IMR-90 (cell line): ENCODE data around the gene APP. TPM values are rescaled to one million over a fixed set of nuclear protein-coding genes. Genes with fewer than 3 reads are reported as not detected.

Experiments used
- ATAC-seq: fragments of 200-7000 bp; cut with Tn5 transposase; 2 replicates; pipeline ENCODE4 v1.9.1; 2020; ENCODE audit warnings: low read depth, mild to moderate bottlenecking, moderate library complexity
- BruUV-seq: library from RNA; stranded (reverse); fragments of 400-500 nt; replicated peaks from 2 replicates; lab custom pipeline; 2021; lab: Mats Ljungman, UMichigan
- CTCF ChIA-PET: fragments of 300-600 bp; formaldehyde crosslinking; extraction: SDS; loops from one replicate; lab custom pipeline; 2021; ENCODE audit warnings: antibody characterized with exemption; lab: Yijun Ruan, JAX
- POLR2A ChIA-PET: fragments of 300-600 bp; sonication (Branson Sonifier 250); formaldehyde crosslinking; loops from one replicate; lab custom pipeline; 2022; ENCODE audit warnings: antibody characterized with exemption; ENCODE audit not compliant: unreplicated experiment; lab: Charles Lee
- DNase-seq: peaks from one replicate; pipeline ENCODE4 v3.0.0; 2013
- H2AFZ ChIP-seq: replicated peaks from 2 replicates; pipeline ENCODE3; 2013; ENCODE audit warnings: low read length, mild to moderate bottlenecking; ENCODE audit not compliant: poor library complexity
- H2AK5ac ChIP-seq: 2 replicates; pipeline ENCODE4 v1.6.1; 2013; ENCODE audit warnings: low read depth, low read length, inconsistent platforms
- H2AK9ac ChIP-seq: replicated peaks from 2 replicates; pipeline ENCODE3; 2013; ENCODE audit warnings: mild to moderate bottlenecking, low read depth, low read length, moderate library complexity; ENCODE audit not compliant: poor library complexity
- H2BK120ac ChIP-seq: 2 replicates; pipeline ENCODE4 v1.6.1; 2013; ENCODE audit warnings: low read depth, low read length, inconsistent platforms
- H2BK15ac ChIP-seq: 3 replicates; pipeline ENCODE4 v1.6.1; 2013; ENCODE audit warnings: low read depth, low read length, inconsistent platforms
- H2BK20ac ChIP-seq: 2 replicates; pipeline ENCODE4 v1.6.1; 2013; ENCODE audit warnings: low read depth, mild to moderate bottlenecking, inconsistent platforms, low read length, moderate library complexity
- H2BK5ac ChIP-seq: 2 replicates; pipeline ENCODE4 v1.6.1; 2013; ENCODE audit warnings: mild to moderate bottlenecking, low read depth, low read length, inconsistent platforms; ENCODE audit not compliant: poor library complexity, severe bottlenecking
- H3K14ac ChIP-seq: replicated peaks from 2 replicates; pipeline ENCODE4 v1.6.1; 2013; ENCODE audit warnings: low read depth, low read length, inconsistent platforms
- H3K18ac ChIP-seq: 2 replicates; pipeline ENCODE4 v1.6.1; 2013; ENCODE audit warnings: low read depth, low read length, control low read depth
- H3K23ac ChIP-seq: 2 replicates; pipeline ENCODE4 v1.6.1; 2013; ENCODE audit warnings: low read depth, low read length, inconsistent platforms
- H3K27ac ChIP-seq: 2 replicates; pipeline ENCODE4 v1.5.1; 2013; ENCODE audit warnings: mild to moderate bottlenecking, control low read depth, low read length; ENCODE audit not compliant: insufficient read depth
- H3K27me3 ChIP-seq: 2 replicates; pipeline ENCODE4 v1.6.1; 2013; ENCODE audit warnings: low read length; ENCODE audit not compliant: control insufficient read depth, insufficient read depth
- H3K36me3 ChIP-seq: 2 replicates; pipeline ENCODE4 v1.6.1; 2013; ENCODE audit warnings: low read length, mixed read lengths; ENCODE audit not compliant: control insufficient read depth, insufficient read depth
- H3K4ac ChIP-seq: 2 replicates; pipeline ENCODE4 v1.6.1; 2013; ENCODE audit warnings: low read depth, low read length, inconsistent platforms
- H3K4me1 ChIP-seq: 2 replicates; pipeline ENCODE4 v1.6.1; 2013; ENCODE audit warnings: low read length, mixed read lengths; ENCODE audit not compliant: control insufficient read depth, insufficient read depth
- H3K4me2 ChIP-seq: 2 replicates; pipeline ENCODE4 v1.6.1; 2013; ENCODE audit warnings: low read depth, mild to moderate bottlenecking, control low read depth, low read length, moderate library complexity
- H3K4me3 ChIP-seq: 2 replicates; pipeline ENCODE4 v1.5.1; 2013; ENCODE audit warnings: low read depth, mild to moderate bottlenecking, control low read depth, low read length, moderate library complexity; ENCODE audit not compliant: insufficient read depth
- H3K56ac ChIP-seq: 2 replicates; pipeline ENCODE4 v1.6.1; 2013; ENCODE audit warnings: low read length, inconsistent platforms; ENCODE audit not compliant: insufficient read depth; ENCODE audit errors: extremely low read depth
- H3K79me1 ChIP-seq, 2 experiments: 2 replicates each; pipeline ENCODE4 v1.6.1; 2013; ENCODE audit warnings: low read length in 2 of 2, inconsistent platforms in 1 of 2, low read depth in 1 of 2
- H3K9ac ChIP-seq: 2 replicates; pipeline ENCODE4 v1.6.1; 2013; ENCODE audit warnings: low read depth, low read length, control low read depth
- H3K9me1 ChIP-seq: 2 replicates; pipeline ENCODE4 v1.6.1; 2013; ENCODE audit warnings: low read length, inconsistent platforms; ENCODE audit not compliant: insufficient read depth
- H3K9me3 ChIP-seq: 2 replicates; pipeline ENCODE4 v1.6.1; 2013; ENCODE audit warnings: low read length; ENCODE audit not compliant: control insufficient read depth, insufficient read depth
- H4K20me1 ChIP-seq: 2 replicates; pipeline ENCODE4 v1.6.1; 2013; ENCODE audit warnings: low read length, inconsistent platforms; ENCODE audit not compliant: insufficient read depth
- H4K5ac ChIP-seq: 2 replicates; pipeline ENCODE4 v1.6.1; 2013; ENCODE audit warnings: mild to moderate bottlenecking, low read depth, low read length, control low read depth
- H4K8ac ChIP-seq, 2 experiments: 2 replicates each; pipeline ENCODE4 v1.6.1; 2013; ENCODE audit warnings: low read depth in 2 of 2, low read length in 2 of 2, control low read depth in 1 of 2, inconsistent platforms in 1 of 2
- H4K91ac ChIP-seq: 2 replicates; pipeline ENCODE4 v1.6.1; 2013; ENCODE audit warnings: low read depth, low read length, inconsistent platforms; ENCODE audit not compliant: insufficient read depth
- BHLHE40 ChIP-seq: fragments of 150-350 bp; IDR thresholded peaks from 2 replicates; pipeline ENCODE4 v1.6.1; 2016; ENCODE audit warnings: mild to moderate bottlenecking, low read depth, low read length
- CEBPB ChIP-seq: IDR thresholded peaks from 2 replicates; pipeline ENCODE4 v1.6.1; 2012; ENCODE audit warnings: low read depth, low read length, improper control_type of control experiment
- CHD1 ChIP-seq: IDR thresholded peaks from 2 replicates; pipeline ENCODE4 v1.6.1; 2012; ENCODE audit warnings: low read depth, low read length, improper control_type of control experiment
- CTCF ChIP-seq: conservative IDR thresholded peaks from 2 replicates; pipeline ENCODE4 v1.5.1; 2012; ENCODE audit warnings: mild to moderate bottlenecking, low read depth, low read length, improper control_type of control experiment
- ELK1 ChIP-seq: fragments of 150-350 bp; IDR thresholded peaks from 2 replicates; pipeline ENCODE4 v1.6.1; 2016; ENCODE audit warnings: low read depth, mild to moderate bottlenecking, low read length, moderate library complexity, borderline replicate concordance
- FOS ChIP-seq: fragments of 150-350 bp; IDR thresholded peaks from 2 replicates; pipeline ENCODE4 v1.6.1; 2016; ENCODE audit warnings: low read depth, low read length
- MAFK ChIP-seq: IDR thresholded peaks from 2 replicates; pipeline ENCODE4 v1.6.1; 2012; ENCODE audit warnings: low read depth, low read length, improper control_type of control experiment
- MAZ ChIP-seq: IDR thresholded peaks from 2 replicates; pipeline ENCODE4 v1.6.1; 2012; ENCODE audit warnings: low read depth, mild to moderate bottlenecking, low read length, improper control_type of control experiment, moderate library complexity, borderline replicate concordance
- MXI1 ChIP-seq: IDR thresholded peaks from 2 replicates; pipeline ENCODE4 v1.6.1; 2012; ENCODE audit warnings: low read depth, mild to moderate bottlenecking, low read length, moderate library complexity, borderline replicate concordance
- NFE2L2 ChIP-seq: fragments of 150-350 bp; IDR thresholded peaks from 2 replicates; pipeline ENCODE4 v1.6.1; 2016; ENCODE audit warnings: low read depth, mild to moderate bottlenecking, low read length
- POLR2A ChIP-seq: IDR thresholded peaks from 2 replicates; pipeline ENCODE4 v1.6.1; 2012; ENCODE audit warnings: mild to moderate bottlenecking, low read depth, low read length
- RAD21 ChIP-seq: IDR thresholded peaks from 2 replicates; pipeline ENCODE4 v1.6.1; 2012; ENCODE audit warnings: low read length, improper control_type of control experiment
- RCOR1 ChIP-seq: IDR thresholded peaks from 2 replicates; pipeline ENCODE4 v1.6.1; 2012; ENCODE audit warnings: mild to moderate bottlenecking, low read length, improper control_type of control experiment; ENCODE audit not compliant: insufficient replicate concordance
- RFX5 ChIP-seq: IDR thresholded peaks from 2 replicates; pipeline ENCODE4 v1.8.0; 2012; ENCODE audit warnings: low read depth, mild to moderate bottlenecking, low read length, moderate library complexity
- SMC3 ChIP-seq: fragments of 150-350 bp; IDR thresholded peaks from 2 replicates; pipeline ENCODE4 v1.6.1; 2016; ENCODE audit warnings: low read depth, mild to moderate bottlenecking, antibody characterized with exemption, low read length, moderate library complexity
- USF2 ChIP-seq: fragments of 150-350 bp; IDR thresholded peaks from 2 replicates; pipeline ENCODE4 v1.6.1; 2017; ENCODE audit warnings: mild to moderate bottlenecking, antibody characterized with exemption, low read length, low read depth
- WGBS, 2 experiments: methylation state at CpG; one replicate each; pipeline versions ENCODE4 v1.1.5 to v1.1.7; 2013; ENCODE audit warnings: missing lambda C conversion rate in 2 of 2; ENCODE audit not compliant: insufficient read length in 1 of 2; ENCODE audit errors: extremely low coverage in 2 of 2; 5-methylcytosine and 5-hydroxymethylcytosine counted together
- dilution Hi-C: fragments of 300-500 bp; cut with HindIII; formaldehyde crosslinking; loops from one replicate; pipeline ENCODE4 v1.14.3; 2018; ENCODE audit warnings: low sequenced_read_pairs; ENCODE audit not compliant: unreplicated experiment
- in situ Hi-C: fragments of 300-500 bp; cut with MboI; formaldehyde crosslinking; loops from 3 replicates; pipeline ENCODE4 v1.14.3; 2019; ENCODE audit warnings: low sequenced_read_pairs, inconsistent platforms, mixed read lengths
- intact Hi-C: fragments of 100-400 bp; cut with micrococcal nuclease; formaldehyde crosslinking; loops from 2 replicates; pipeline ENCODE4 v1.10.0; 2022
- polyA plus RNA-seq, 3 experiments: library from polyadenylated mRNA; depleted of rRNA; stranded (reverse); fragments of >200 nt; gene quantifications; 2 replicates each; pipeline ENCODE4 v1.2.3, GENCODE V29; 2012; ENCODE audit warnings: low replicate concordance in 1 of 3
- total RNA-seq: library from RNA; depleted of rRNA; stranded (reverse); fragments of >200 nt; gene quantifications from 2 replicates; pipeline ENCODE4 v1.2.3, GENCODE V29; 2012

Gene APP
- total and polyA plus RNA-seq, 2 of the 4 experiments (the other 2 are of a cell fraction), result 191 to 530 TPM

- intact Hi-C loops (no loop called here), dilution Hi-C loops (no loop called here), in situ Hi-C loops (loop anchor here (25.0 kb wide), 1 partner anchor 573 kb away; the partner anchor contains the start of gene MRPL39)
- DNase-seq (no peak), ATAC-seq (no peak)
- no peak overlapping the region for H4K91ac ChIP-seq
- no peaks in the 10 kb centered on the region for H3K79me1 ChIP-seq
- H2BK5ac ChIP-seq, result no peak overlapping the region
- peaks cover 5% of the 10 kb centered on the region; the same call in 1 of the 2 replicates for H3K27me3 ChIP-seq
- H3K14ac ChIP-seq, result no peak overlapping the region
- no peak overlapping the region for H3K18ac ChIP-seq
- H2AK5ac ChIP-seq, result no peak overlapping the region
- H2BK20ac ChIP-seq, result no peak overlapping the region
- no peak overlapping the region for H3K4ac ChIP-seq
- 0 out of 2 replicates have a peak, but pooled peaks cover 4% of the 10 kb centered on the region for H3K9me3 ChIP-seq
- TF ChIP-seq RCOR1 (no peak), BHLHE40 (no peak), ELK1 (no peak), RAD21 (no peak), MAFK (no peak), CHD1 (no peak), CEBPB (no peak), MXI1 (no peak), FOS (no peak), SMC3 (no peak), USF2 (no peak), RFX5 (no peak), NFE2L2 (no peak), MAZ (no peak), CTCF (no peak), POLR2A (no peak)
- CTCF ChIA-PET, result interaction anchor here (1.4 kb wide), 1 partner anchor 15 kb away, joined by 3 read pairs; the partner anchor contains the start of gene APP
- H2BK120ac ChIP-seq, result no peak overlapping the region
- no peak overlapping the region for H4K5ac ChIP-seq
- no peaks in the 10 kb centered on the region for H3K36me3 ChIP-seq
- no peak overlapping the region for H2AK9ac ChIP-seq
- H4K20me1 ChIP-seq, result no peaks in the 10 kb centered on the region
- no peak overlapping the region for H3K27ac ChIP-seq
- H2AFZ ChIP-seq, result no peak overlapping the region
- no peak overlapping the region for H3K4me2 ChIP-seq
- no CpG with 5 or more reads among the region's 2 CpGs for WGBS, 2 experiments
- no TSS peak for BruUV-seq
- no peak overlapping the region for H3K56ac ChIP-seq
- H2BK15ac ChIP-seq, result no peak overlapping the region
- H3K23ac ChIP-seq, result no peak overlapping the region
- no peak overlapping the region for H3K4me3 ChIP-seq
- no peak overlapping the region for H3K9ac ChIP-seq
- no peak overlapping the region for H4K8ac ChIP-seq
- POLR2A ChIA-PET, result no interaction called here
- H3K9me1 ChIP-seq, result no peaks in the 10 kb centered on the region
- H3K4me1 ChIP-seq, result no peaks in the 10 kb centered on the region
Measured at GRCh38 chr21:26185446-26185845, 14.9 kb upstream of the APP start.
